HG02943 (cell line): ENCODE results near the gene ZBTB32.

Experiments used
- ATAC-seq: cut with Tn5 transposase; IDR thresholded peaks from one replicate; pipeline ENCODE4 v1.9.1; 2021; ENCODE audit warnings: mild to moderate bottlenecking, low read depth, moderate library complexity; ENCODE audit not compliant: unreplicated experiment

Gene ZBTB32

GRCh38 chr19:35748106-35749020, 44.0 kb downstream of the ZBTB32 start, which contains the start of gene LIN37:
Gene LIN37 (plus strand): TSS chr19:35748576. CDS start chr19:35748725, 149 bp downstream.
- ATAC-seq, result peak; percentile 61

- ATAC-seq, result no peak
Observed at GRCh38 chr19:35750167-35750566, 45.8 kb downstream of the ZBTB32 start.

- no peak for ATAC-seq
Observed at GRCh38 chr19:35751839-35752745, 47.7 kb downstream of the ZBTB32 start.

GRCh38 chr19:35752746-35753350, 48.5 kb downstream of the ZBTB32 start:
- no peak for ATAC-seq

GRCh38 chr19:35753634-35754369, 49.4 kb downstream of the ZBTB32 start:
- ATAC-seq, result no peak

- no peak for ATAC-seq
Observed at GRCh38 chr19:35754370-35755130, 50.2 kb downstream of the ZBTB32 start.

GRCh38 chr19:35755131-35755549, 50.8 kb downstream of the ZBTB32 start:
- no peak for ATAC-seq

GRCh38 chr19:35755550-35756376, 51.4 kb downstream of the ZBTB32 start:
- no peak for ATAC-seq

- no peak for ATAC-seq
Observed at GRCh38 chr19:35756377-35757230, 52.2 kb downstream of the ZBTB32 start, which contains the start of gene HSPB6. Gene HSPB6 (minus strand): TSS chr19:35757029. CDS start chr19:35757008, 21 bp downstream.

- no peak for ATAC-seq
Observed at GRCh38 chr19:35757231-35757748, 52.9 kb downstream of the ZBTB32 start.

GRCh38 chr19:35757749-35758608, 53.6 kb downstream of the ZBTB32 start, which contains the start of gene PROSER3:
Gene PROSER3 (plus strand): TSS chr19:35758176. CDS start chr19:35758216, 40 bp downstream.
- peak; percentile 96 for ATAC-seq

GRCh38 chr19:35759697-35760096, 55.3 kb downstream of the ZBTB32 start:
- no peak for ATAC-seq

- no peak for ATAC-seq
Observed at GRCh38 chr19:35760711-35761349, 56.5 kb downstream of the ZBTB32 start.

- no peak for ATAC-seq
Observed at GRCh38 chr19:35764432-35765315, 60.3 kb downstream of the ZBTB32 start.
